Keratinocyte (primary cell): Measurements from ENCODE around the gene SRSF9. TPM values are rescaled to one million over a fixed set of nuclear protein-coding genes. Genes with fewer than 3 reads are reported as not detected.

Source experiments
- DNase-seq: peaks from one replicate; pipeline ENCODE4 v3.0.0-alpha.2; 2011; ENCODE audit warnings: low read depth, missing footprints, low spot score
- FAIRE-seq: peaks from 2 replicates; lab custom pipeline; 2011; peaks lifted over from hg19 to GRCh38; lab: Jason Lieb, UNC
- H2AFZ ChIP-seq: 2 replicates; pipeline ENCODE4 v1.6.0; 2012; ENCODE audit warnings: low read length, control low read depth, inconsistent platforms; ENCODE audit not compliant: control insufficient read depth
- H3K27ac ChIP-seq: 2 replicates; pipeline ENCODE4 v1.5.1; 2011; ENCODE audit warnings: low read length; ENCODE audit not compliant: control insufficient read depth, insufficient read depth
- H3K27me3 ChIP-seq: 3 replicates; pipeline ENCODE4 v1.6.0; 2011; ENCODE audit warnings: low read length; ENCODE audit not compliant: control insufficient read depth, insufficient read depth; ENCODE audit errors: extremely low read depth
- H3K36me3 ChIP-seq, 2 experiments: 2 replicates in 1 of 2; 3 replicates in 1 of 2; pipeline ENCODE4 v1.5.1; 2011; ENCODE audit warnings: low read length in 2 of 2, mild to moderate bottlenecking in 1 of 2; ENCODE audit not compliant: control insufficient read depth in 2 of 2, insufficient read depth in 2 of 2; ENCODE audit errors: extremely low read depth in 1 of 2
- H3K4me1 ChIP-seq: 3 replicates; pipeline ENCODE4 v1.5.1; 2011; ENCODE audit warnings: low read length; ENCODE audit not compliant: control insufficient read depth, insufficient read depth; ENCODE audit errors: extremely low read depth
- H3K4me2 ChIP-seq: 3 replicates; pipeline ENCODE4 v1.6.0; 2011; ENCODE audit warnings: low read depth, low read length; ENCODE audit not compliant: control insufficient read depth, insufficient read depth; ENCODE audit errors: extremely low read depth
- H3K4me3 ChIP-seq, 3 experiments: fragments of 200-600 bp in 1 of 3; sonication (generic) in 1 of 3; 2 replicates in 2 of 3; 3 replicates in 1 of 3; pipeline ENCODE4 v1.5.1; 2011 to 2016; ENCODE audit warnings: low read length in 3 of 3, mild to moderate bottlenecking in 3 of 3, control low read depth in 2 of 3, inconsistent platforms in 1 of 3, low read depth in 1 of 3, mixed read lengths in 1 of 3, mixed run types in 1 of 3, moderate library complexity in 1 of 3; ENCODE audit not compliant: control insufficient read depth in 2 of 3, insufficient read depth in 2 of 3; ENCODE audit errors: extremely low read depth in 1 of 3
- H3K79me2 ChIP-seq: 2 replicates; pipeline ENCODE4 v1.6.0; 2012; ENCODE audit warnings: low read length; ENCODE audit not compliant: control insufficient read depth, insufficient read depth
- H3K9ac ChIP-seq: 3 replicates; pipeline ENCODE4 v1.6.0; 2011; ENCODE audit warnings: low read length; ENCODE audit not compliant: control insufficient read depth, insufficient read depth; ENCODE audit errors: extremely low read depth
- H3K9me1 ChIP-seq: 3 replicates; pipeline ENCODE4 v1.6.0; 2011; ENCODE audit warnings: low read length; ENCODE audit not compliant: control insufficient read depth, insufficient read depth; ENCODE audit errors: extremely low read depth
- H3K9me3 ChIP-seq: 2 replicates; pipeline ENCODE4 v1.5.1; 2012; ENCODE audit warnings: low read depth, low read length; ENCODE audit not compliant: control insufficient read depth
- H4K20me1 ChIP-seq: 3 replicates; pipeline ENCODE4 v1.6.0; 2011; ENCODE audit warnings: low read length; ENCODE audit not compliant: control insufficient read depth, insufficient read depth; ENCODE audit errors: extremely low read depth
- EZH2 ChIP-seq: IDR thresholded peaks from one replicate; pipeline ENCODE4 v1.6.1; 2012; ENCODE audit warnings: inconsistent platforms, mild to moderate bottlenecking, low read length, moderate library complexity
- dilution Hi-C: fragments of 300-500 bp; cut with MboI; formaldehyde crosslinking; loops from one replicate; pipeline ENCODE4 v1.7.0; 2020; ENCODE audit warnings: low sequenced_read_pairs; ENCODE audit not compliant: extremely low pct_ligation_motif_present
- polyA plus RNA-seq, 5 experiments: library from polyadenylated mRNA; depleted of rRNA in 3 of 5; stranded (reverse) in 3 of 5; stranded (forward) in 1 of 5; unstranded in 1 of 5; fragments of >200 nt; gene quantifications; 1 replicate in 1 of 5; 2 replicates in 3 of 5; 3 replicates in 1 of 5; pipeline versions ENCODE4 v1.2.1 to v1.2.3, GENCODE V29; 2011 to 2012; ENCODE audit warnings: missing spikeins in 2 of 5, low read depth in 1 of 5, low replicate concordance in 1 of 5
- TF ChIP-seq, protein P1 (sequence below), 3 experiments: IDR thresholded peaks in 1 of 3; conservative IDR thresholded peaks in 1 of 3; optimal IDR thresholded peaks in 1 of 3; 2 replicates in 2 of 3; 3 replicates in 1 of 3; pipeline versions ENCODE3 to v1.5.1; 2011; ENCODE audit warnings: low read length in 3 of 3, mild to moderate bottlenecking in 3 of 3, moderate library complexity in 2 of 3, control low read depth in 1 of 3, inconsistent platforms in 1 of 3; ENCODE audit not compliant: insufficient read depth in 2 of 3; ENCODE audit errors: extremely low read depth in 1 of 3

The SRSF9 gene
- polyA plus RNA-seq, 1 donor (not counting 4 experiments of a cell fraction or from before 2014, with no cell fraction given), result 159 TPM

- TF ChIP-seq EZH2, result no peak
- TF ChIP-seq, protein P1, sequence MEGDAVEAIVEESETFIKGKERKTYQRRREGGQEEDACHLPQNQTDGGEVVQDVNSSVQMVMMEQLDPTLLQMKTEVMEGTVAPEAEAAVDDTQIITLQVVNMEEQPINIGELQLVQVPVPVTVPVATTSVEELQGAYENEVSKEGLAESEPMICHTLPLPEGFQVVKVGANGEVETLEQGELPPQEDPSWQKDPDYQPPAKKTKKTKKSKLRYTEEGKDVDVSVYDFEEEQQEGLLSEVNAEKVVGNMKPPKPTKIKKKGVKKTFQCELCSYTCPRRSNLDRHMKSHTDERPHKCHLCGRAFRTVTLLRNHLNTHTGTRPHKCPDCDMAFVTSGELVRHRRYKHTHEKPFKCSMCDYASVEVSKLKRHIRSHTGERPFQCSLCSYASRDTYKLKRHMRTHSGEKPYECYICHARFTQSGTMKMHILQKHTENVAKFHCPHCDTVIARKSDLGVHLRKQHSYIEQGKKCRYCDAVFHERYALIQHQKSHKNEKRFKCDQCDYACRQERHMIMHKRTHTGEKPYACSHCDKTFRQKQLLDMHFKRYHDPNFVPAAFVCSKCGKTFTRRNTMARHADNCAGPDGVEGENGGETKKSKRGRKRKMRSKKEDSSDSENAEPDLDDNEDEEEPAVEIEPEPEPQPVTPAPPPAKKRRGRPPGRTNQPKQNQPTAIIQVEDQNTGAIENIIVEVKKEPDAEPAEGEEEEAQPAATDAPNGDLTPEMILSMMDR (optimal IDR thresholded peaks at IDR 0.05 in 1 of 3, IDR thresholded peaks at IDR 0.05 in 1 of 3, conservative IDR thresholded peaks at IDR 0.05 in 1 of 3; ENCODE audit: extremely low read depth in 1 of 3, insufficient read depth in 2 of 3, low read length in 3 of 3), result no peak
- Histone ChIP-seq H3K36me3 (peaks cover 8 to 11% of the 10 kb centered on the region in 2 experiments), H3K79me2 (no peaks in the 10 kb centered on the region), H3K27me3 (no peaks in the 10 kb centered on the region), H3K4me1 (no peaks in the 10 kb centered on the region), H3K9me1 (peaks cover 2% of the 10 kb centered on the region), H3K9me3 (no peaks in the 10 kb centered on the region), H4K20me1 (no peaks in the 10 kb centered on the region), H2AFZ (no peak overlapping the region), H3K27ac (no peak overlapping the region), H3K4me3 (no peak overlapping the region), H3K9ac (no peak overlapping the region), H3K4me2 (no peak overlapping the region)
- no peak for FAIRE-seq
- no peak for DNase-seq
- dilution Hi-C loops, result no loop called here
Measured at GRCh38 chr12:120508537-120508936, 39.0 kb upstream of the SRSF9 start.

DNA sequence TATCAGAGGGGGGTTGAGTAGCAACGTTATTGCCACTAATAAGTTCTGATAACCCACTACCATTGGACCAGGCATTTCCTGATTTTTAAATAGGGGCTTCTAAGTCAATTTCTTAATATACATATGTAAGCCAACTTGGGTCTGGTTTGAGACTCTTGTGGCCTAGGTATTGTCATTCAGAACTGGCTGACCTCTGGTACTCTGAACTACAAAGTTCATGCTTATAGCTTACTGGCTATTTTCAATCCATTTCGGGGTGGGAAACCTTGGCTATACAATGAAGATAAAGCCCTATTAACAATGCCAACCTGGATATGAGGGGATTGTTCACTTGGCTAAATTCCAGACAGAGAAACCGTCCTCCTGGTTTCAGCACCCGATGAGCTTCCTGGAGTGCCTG, 35.0 kb upstream of the SRSF9 start:
- H3K4me3 ChIP-seq, result no peak overlapping the region
- H3K4me2 ChIP-seq, result no peak overlapping the region
- no peaks in the 10 kb centered on the region for H3K9me3 ChIP-seq
- no peaks in the 10 kb centered on the region for H3K4me1 ChIP-seq
- H3K27me3 ChIP-seq, result no peaks in the 10 kb centered on the region
- no peak overlapping the region for H3K27ac ChIP-seq
- H3K9ac ChIP-seq, result no peak overlapping the region
- FAIRE-seq, result no peak
- no peak for DNase-seq
- no peak overlapping the region for H2AFZ ChIP-seq
- H4K20me1 ChIP-seq, result no peaks in the 10 kb centered on the region
- no peak for TF ChIP-seq EZH2
- TF ChIP-seq, protein P1 (optimal IDR thresholded peaks at IDR 0.05 in 1 of 3, IDR thresholded peaks at IDR 0.05 in 1 of 3, conservative IDR thresholded peaks at IDR 0.05 in 1 of 3; ENCODE audit: extremely low read depth in 1 of 3, insufficient read depth in 2 of 3, low read length in 3 of 3), result no peak
- dilution Hi-C loops, result no loop called here
- H3K79me2 ChIP-seq, result no peaks in the 10 kb centered on the region
- peaks cover 2% of the 10 kb centered on the region for H3K9me1 ChIP-seq
- peaks cover 8% of the 10 kb centered on the region in 2 experiments for H3K36me3 ChIP-seq
